NK-92 (cell line): ENCODE measurements around the gene RSRC2.
A peak's percentile ranks its signal among the peaks of the same experiment; 100 is the strongest.
"Not testable (repeated sequence)": the region's sequence is repeated elsewhere in the genome, so short reads cannot be mapped to it uniquely, and the experiment has no call there.

ENCODE experiments used
- DNase-seq: peaks from one replicate; lab custom pipeline; 2025; ENCODE audit not compliant: unreplicated experiment; lab: John Stamatoyannopoulos, UW

RSRC2 gene, protein sequence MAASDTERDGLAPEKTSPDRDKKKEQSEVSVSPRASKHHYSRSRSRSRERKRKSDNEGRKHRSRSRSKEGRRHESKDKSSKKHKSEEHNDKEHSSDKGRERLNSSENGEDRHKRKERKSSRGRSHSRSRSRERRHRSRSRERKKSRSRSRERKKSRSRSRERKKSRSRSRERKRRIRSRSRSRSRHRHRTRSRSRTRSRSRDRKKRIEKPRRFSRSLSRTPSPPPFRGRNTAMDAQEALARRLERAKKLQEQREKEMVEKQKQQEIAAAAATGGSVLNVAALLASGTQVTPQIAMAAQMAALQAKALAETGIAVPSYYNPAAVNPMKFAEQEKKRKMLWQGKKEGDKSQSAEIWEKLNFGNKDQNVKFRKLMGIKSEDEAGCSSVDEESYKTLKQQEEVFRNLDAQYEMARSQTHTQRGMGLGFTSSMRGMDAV

DNA sequence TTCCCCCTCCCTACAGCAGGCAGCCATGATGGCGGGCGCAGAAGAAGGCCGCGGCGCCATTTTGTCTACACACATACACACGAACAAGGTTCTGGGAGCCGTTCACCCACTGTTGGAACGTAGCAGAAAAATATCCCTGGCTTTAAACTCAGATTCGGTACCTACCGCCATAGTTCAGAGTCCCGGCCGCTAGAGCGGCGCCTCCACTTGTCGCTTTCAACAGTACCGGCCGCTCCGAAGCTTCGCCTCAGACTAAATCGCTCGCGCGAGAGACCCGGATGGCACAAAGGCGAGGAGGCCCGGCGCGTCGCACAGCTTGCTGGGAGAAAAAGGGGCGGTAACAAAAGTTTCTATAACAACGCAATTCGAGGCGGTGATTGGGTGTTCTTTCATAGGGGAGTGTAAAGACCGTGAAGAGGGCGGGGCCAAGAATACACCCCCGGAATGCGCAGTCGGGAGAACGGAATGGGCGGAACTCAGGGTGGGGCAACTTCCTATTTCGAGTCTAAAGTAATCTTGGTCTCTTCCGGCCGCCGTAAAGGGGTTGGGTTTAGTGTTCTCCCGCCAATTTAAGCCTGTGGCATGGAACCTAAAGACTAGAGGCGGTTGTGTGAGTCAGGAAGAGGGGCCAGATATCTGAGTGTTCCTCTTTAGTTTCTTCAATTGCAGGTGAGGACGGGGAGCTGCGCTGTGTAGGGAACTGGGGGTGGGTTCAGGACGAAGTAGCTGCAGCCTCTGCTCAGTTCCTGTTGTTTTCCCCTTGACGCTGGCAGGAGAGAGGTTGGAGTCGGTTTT, at the start of gene RSRC2, which contains the start of gene KNTC1:
RSRC2 (minus strand) TSS at position 254 of the 795 bp plus-strand sequence; CDS start at position 171, 83 bp downstream.
KNTC1 (plus strand) TSS at position 567 of the 795 bp plus-strand sequence. CDS start 2,815 bp downstream, outside the sequence.
- DNase-seq, result peak; percentile 87

DNA sequence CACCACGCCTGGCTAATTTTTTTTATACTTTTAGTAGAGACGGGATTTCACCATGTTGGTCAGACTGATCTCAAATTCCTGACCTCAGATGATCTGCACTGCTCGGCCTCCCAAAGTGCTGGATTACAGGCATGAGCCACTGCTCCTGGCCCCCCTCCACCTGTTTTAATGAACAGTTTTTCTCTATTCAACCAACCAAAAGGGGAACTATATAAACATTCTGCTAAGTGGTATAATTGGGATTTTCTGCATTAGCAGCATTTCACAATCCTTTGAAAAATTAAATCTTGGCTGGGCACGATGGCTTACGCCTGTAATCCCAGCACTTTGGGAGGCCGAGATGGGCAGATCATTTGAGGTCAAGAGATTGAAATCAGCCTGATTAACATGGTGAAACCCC, 45.1 kb upstream of the RSRC2 start:
- DNase-seq, result no peak

DNA sequence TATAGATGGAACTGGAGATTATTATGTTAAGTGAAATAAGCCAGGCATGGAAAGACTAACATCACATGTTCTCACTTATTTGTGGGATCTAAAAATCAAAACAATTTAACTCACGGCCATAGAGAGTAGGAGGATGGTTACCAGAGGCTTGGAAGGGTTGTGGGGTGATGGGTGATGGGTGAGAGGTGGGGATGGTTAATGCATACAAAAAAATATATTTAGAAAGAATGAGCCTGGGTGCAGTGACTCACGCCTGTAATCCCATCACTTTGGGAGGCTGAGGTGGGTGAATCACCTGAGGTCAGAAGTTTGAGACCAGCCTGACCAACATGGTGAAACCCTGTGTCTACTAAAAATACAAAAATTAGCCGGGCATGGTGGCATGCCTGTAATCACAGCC, 43.3 kb upstream of the RSRC2 start:
- DNase-seq, result not testable (repeated sequence)

DNA sequence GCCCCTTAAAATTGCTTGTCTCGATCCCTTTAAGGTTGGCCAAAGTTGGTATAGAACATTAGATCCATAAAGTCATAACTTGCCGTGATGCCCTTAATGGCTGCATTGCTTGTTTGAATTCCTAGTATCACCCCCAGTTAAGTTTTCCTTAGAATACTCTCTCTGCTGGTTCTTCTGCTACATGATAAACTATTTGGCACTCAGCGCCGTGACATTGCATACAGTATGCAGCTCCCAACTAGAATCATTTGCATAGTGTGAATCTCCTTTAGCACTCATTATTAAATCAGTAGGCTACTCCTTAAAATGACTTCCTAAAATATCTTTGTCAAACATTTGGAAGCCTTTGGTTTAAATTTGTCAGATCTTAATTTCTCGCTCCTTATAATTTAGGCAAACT, 42.6 kb upstream of the RSRC2 start:
- DNase-seq, result no peak

DNA sequence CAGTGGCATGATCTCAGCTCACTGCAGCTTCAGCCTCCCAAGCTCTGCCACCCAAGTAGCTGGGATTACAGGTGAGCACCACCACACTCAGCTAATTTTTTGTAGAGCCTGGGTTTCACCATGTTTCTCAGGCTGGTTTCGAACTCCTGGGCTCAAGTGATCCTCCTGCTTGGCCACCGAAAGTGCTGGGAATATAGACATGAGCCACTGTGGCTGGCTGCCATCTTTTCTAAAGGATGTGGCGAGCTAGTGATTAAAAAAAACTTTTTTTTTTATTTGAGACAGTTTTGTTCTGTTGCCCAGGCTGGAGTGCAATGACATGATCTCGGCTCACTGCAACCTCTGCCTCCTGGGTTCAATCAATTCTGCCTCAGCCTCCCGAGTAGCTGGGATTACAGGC, 40.1 kb upstream of the RSRC2 start:
- not testable (repeated sequence) for DNase-seq

DNA sequence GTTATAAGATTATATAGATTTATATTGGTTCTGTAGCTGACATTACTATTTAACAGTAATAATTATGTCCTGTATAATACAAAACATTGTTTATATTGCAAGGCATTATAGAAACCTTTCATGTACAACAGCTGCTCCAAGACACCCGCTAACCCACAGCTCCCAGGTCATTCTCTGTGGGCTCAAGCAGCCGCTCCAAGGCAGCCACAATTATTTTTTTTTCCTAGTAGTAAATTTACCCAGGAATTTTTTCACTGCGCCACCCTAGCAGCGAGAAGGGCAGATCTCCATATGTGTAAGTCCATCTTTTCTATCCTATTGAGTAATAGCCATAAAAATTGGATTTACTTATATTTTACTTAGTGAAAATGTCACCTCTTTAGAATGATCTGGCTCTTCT, 36.6 kb upstream of the RSRC2 start:
- DNase-seq, result no peak

DNA sequence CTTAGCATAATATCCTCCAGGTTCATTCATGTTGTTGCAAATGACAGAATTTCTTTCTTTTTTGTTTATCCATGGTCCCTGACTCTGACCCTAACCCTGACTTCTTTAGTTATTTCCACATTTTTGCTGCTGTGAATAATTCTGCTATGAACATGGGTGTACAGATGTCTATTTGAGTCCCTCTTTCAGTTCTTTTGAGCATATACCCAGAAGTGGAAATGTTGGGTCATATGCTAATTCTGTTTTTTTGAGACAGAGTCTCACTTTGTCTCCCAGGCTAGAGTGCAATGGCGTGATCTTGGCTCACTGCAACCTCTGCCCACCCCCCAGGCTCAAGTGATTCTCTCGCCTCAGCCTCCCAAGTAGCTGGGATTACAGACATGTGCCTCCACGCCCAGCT, 33.4 kb upstream of the RSRC2 start:
- no peak for DNase-seq

DNA sequence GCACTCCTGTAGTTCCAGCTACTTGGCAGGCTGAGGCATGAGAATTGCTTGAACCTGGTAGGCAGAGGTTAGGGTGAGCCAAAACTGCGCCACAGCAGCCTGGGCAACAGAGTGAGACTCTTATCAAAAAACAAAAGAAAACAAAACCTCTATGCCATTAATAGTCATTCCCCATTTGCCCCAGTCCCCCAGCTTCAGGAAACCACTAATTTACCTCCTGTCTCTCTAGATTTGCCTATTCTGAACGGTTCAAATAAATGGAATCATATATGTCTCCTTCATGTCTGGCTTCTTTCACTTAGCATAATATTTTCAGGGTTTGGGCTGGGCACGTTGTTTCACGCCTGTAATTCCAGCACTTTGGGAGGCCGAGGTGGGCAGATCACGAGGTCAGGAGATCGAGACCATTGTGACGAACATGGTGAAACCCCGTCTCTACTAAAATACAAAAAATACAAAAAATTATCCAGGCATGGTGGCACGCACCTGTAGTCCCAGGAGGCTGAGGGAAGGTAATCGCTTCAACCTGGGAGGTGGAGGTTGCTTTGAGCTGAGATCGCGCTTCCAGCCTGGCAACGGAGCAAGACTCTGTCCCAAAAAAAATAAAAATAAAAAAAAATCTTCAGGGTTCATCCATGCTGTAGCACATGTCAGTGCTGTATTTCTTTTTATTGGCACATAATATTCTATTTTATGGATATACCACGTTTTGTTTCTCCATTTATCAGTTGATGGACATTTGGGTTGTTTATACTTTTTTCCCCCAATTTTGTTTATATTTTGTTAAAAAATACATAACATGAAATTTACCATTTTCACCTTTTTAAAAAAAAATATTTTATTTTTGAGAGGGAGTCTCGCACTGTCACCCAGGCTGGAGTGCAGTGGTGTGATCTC, 32.3 kb upstream of the RSRC2 start:
- DNase-seq, result no peak

DNA sequence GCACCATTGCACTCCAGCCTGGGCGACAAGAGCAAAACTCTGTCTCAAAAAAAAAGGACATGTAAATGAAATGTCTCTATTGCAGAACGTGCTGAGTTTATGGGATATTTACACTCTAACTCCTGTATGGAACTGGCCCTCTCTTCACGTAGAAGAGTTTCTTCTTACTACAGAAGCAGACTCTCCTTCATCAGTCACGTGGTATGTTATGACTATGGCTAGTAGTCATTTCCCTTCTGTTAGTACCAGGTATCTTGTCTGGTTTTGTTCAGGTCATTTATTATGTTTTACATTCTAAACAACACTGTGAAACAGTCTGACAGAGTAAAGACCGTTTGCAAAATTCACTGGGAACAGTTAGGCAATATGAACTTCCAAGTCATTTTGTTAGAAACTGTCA, 20.6 kb upstream of the RSRC2 start:
- DNase-seq, result no peak

DNA sequence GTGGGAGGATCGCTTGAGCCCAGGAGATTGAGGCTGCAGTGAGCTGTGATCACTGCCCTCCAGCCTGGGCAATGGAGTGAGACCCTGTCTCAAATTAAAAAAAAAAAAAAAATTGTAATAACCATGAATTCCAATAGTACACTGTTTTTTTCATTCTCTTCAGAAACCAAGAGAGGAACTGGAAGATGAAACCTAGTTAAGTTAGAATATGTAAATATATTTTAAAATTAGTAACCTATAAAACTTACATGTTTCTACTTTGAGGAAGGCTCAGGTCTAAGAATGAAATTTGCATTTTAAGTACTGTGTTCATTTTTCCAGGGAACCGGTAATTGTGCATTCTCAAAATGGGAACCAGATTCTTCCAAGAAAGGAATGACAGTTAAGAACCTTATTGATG, 19.1 kb upstream of the RSRC2 start:
- DNase-seq, result no peak

DNA sequence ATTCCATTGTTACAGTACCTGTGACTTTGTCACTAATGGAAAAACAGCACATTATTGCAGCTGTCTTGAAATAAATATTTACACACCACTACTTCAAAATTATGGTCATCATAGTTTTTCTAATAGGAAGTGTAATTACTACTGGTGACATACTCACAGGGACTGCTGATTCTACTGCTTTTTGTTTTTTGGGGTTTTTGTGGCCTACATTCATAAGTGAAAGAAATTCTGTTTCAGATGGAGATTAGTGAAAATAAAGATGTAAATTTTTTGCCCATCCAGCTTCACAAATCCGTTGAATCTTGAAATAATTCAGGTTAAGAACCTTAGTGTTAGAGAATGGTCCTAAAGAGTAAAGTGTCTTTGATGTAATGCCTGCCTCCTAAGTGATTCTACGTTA, 17.8 kb upstream of the RSRC2 start:
- no peak for DNase-seq

DNA sequence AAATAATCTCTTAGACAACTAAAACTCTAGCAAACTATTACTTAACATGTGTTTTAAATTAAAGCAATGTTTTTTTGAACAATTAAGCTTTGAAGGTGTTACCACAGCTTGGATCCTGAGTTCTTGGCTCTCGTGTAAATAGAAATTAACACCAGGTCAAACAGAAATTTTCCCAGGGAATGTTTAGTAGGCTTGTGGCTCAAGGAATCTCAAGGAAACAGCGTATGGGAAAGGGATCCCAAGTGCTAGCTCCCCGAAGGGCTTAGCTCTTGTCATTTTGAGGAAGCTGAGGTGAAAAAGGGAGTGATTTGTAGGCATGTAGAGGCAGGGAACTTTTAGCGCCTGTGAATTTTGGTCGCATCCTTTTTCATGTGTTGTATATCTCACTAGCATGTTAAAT, 11.8 kb upstream of the RSRC2 start:
- DNase-seq, result no peak

DNA sequence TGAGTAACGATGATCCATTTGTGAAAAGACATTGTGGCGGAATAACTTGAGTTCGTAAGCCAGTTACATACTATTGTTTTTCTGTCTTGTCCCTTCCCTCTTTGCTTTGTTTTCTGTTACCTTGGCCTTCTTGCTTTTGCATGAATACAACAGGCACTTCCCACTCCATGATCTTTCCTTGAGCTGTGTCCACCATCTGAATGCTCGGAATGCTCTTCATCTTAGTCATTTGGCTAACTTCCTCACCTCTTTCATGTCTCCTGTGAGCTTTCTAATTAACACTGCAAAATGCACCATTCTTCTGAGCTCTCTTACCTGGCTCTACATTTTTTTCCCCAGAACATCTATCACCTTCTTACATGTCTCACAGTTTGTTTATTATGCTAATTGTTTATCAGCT, 10.3 kb upstream of the RSRC2 start:
- no peak for DNase-seq

DNA sequence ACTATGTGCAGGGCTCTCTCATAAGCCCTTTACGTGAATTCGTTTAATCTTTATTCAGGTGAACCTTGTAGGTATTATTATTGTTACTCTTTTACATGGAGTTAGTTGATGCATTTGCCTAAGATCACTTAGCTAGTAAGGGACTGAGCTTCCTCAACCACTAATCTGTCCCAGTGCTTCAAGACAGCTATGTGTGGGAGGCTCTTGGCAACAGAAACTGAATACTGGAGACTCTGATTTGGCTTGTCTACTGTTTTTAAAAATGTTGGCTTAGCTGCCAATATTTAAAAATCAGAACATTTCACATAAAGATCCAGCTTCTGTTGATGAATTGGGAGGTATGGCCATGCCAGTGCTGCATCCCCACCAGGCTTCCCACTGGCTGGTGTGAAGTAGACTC, 7.1 kb upstream of the RSRC2 start:
- no peak for DNase-seq

DNA sequence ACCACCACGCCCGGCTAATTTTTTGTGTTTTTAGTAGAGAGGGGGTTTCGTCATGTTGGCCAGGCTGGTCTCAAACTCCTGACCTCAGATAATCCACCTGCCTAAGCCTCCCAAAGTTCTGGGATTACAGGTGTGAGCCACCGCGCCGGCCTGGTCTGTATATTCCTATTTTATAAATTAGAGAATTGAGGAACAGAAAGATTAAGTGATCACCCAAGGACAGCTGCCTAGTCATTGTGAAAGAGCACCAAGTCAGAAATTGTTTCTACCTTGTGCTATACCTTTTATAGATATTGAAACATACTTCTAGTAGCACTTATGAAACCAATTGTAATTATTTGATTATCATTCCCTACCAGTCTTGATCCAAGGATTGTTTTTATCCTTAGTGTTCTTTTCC, 2.3 kb upstream of the RSRC2 start:
- DNase-seq, result no peak

DNA sequence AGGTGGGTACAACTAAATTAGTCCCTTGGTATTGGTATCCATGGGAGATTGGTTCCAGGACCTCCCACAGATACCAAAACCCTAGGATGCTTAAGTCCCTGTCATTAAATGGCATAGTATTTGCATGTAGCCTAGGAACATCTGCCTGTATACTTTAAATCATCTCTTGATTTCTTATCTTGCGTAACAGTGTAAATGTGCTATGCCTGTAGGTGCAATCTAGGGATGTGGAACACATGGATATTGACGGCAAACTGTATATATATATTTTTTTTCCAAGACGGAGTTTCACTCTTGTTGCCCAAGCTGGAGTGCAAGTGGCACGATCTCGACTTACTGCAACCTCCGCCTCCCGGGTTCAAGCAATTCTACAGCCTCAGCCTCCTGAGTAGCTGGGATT, 1.8 kb upstream of the RSRC2 start:
- DNase-seq, result no peak

DNA sequence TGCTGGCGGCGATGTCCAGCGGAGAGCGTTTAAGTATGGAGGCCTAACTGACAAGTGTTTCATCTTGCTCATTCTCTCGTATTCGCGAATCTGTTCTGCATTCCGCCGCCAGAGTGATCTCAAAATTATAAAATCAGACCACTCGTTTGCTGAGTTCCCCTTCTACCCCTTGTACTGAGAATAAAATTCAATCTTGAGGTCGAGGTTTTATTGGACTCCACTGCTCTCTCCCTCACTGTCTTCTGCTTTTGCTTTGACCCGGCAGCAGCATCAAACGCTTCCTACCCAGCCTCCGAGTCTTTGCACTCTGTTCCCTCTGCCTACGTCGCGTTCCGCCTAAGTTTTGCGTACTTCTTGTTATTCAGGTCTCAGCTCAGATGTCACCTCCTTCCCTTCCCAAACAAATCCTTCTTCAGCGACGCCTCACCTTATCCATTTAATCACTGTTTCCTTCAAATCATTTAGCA, 775 bp upstream of the RSRC2 start:
- DNase-seq, result no peak

DNA sequence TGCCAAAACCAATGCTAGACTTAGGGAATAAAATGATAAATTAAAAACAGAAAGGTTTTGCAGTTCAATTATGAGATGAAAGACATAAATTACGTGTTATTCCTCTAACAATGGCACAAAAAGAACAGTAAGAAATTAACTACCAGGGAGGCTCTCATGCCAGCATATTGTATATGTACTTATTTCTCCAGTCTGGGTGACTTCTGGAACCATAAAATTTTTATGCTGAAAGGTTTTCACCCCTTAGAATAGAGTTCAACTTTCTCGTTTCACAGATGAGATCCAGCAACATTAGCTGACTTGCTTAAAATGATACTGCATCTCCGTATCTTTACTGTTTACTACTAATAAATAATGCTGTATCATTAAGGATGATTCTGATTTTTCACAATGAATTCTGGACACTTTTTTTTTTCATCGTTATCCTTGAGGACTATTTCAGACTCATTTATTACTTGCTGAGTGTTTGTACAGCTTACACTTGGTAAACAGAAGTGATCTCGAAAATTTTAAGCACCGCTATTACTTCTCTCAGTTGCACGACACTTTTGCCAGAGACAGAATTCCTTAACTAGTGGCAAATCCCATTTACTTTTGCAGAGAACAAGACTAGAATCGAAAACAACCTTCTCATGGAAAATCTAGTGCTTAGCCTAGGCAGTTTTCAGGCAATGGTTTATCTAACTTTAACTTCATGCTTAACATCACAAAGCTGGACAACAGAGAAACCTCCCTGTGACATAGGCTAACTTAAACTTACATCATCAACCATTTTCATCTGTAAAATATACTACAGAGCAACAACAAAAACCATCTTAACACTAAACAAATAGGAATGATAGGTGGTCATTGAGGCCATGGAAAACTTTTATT, 2.7 kb downstream of the RSRC2 start:
- no peak for DNase-seq

DNA sequence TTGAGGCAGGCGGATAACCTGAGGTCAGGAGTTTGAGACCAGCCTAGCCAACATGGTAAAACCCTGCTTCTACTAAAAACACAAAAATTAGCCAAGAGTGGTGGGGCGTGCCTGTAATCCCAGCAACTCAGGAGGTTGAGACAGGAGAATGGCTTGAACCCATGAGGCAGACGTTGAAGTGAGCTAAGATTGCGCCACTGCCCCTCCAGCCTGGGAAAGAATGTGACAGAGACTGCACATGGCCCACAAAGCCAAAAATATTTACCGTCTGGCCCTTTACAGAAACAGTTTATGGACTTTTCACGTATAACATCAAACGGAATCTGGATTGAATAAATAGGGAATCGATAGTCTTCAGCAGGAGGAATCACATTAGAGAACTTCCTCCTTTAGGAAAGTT, 3.5 kb downstream of the RSRC2 start:
- no peak for DNase-seq

DNA sequence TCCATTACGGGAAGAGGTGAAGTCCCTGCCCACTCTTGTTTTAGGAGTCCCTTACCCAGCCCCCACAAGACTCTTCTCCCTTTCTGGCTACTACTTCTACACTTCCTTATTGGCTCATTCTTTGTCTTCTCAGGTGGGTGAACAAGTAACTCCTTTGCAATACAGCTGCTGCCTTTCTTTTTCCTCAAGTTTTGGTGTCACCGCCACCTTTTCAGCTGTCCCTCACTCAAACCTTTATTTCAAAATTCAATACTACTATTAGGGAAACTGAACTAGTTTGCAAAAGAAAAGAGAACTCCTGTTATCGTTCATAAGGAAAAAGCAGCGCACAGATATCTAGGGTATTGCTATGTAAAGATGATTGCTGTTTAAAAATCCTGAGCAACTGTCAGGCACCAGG, 6.1 kb downstream of the RSRC2 start:
- DNase-seq, result no peak
